NB4 (cell line): ENCODE results near the gene MINAR1.
A peak's percentile ranks its signal among the peaks of the same experiment; 100 is the strongest.

Experiments used
- DNase-seq: peaks from one replicate; pipeline ENCODE4 v3.0.0; 2010; ENCODE audit warnings: low read depth
- H3K4me3 ChIP-seq: one replicate; pipeline ENCODE4 v1.5.1; 2011; ENCODE audit warnings: mild to moderate bottlenecking, low read depth, low read length, moderate library complexity
- MYC ChIP-seq: IDR thresholded peaks from 2 replicates; pipeline ENCODE4 v1.6.1; 2011; ENCODE audit warnings: low read depth, low read length
- POLR2A ChIP-seq: IDR thresholded peaks from 2 replicates; pipeline ENCODE4 v1.6.1; 2011; ENCODE audit warnings: mild to moderate bottlenecking; ENCODE audit not compliant: insufficient read length; ENCODE audit errors: extremely low read depth
- TF ChIP-seq, protein P1 (sequence below): IDR thresholded peaks from 2 replicates; pipeline ENCODE4 v1.6.1; 2011; ENCODE audit warnings: low read depth, low read length
- TF ChIP-seq, protein P2 (sequence below): IDR thresholded peaks from one replicate; pipeline ENCODE4 v1.5.1; 2012; ENCODE audit warnings: low read depth, low read length

Gene MINAR1

DNA sequence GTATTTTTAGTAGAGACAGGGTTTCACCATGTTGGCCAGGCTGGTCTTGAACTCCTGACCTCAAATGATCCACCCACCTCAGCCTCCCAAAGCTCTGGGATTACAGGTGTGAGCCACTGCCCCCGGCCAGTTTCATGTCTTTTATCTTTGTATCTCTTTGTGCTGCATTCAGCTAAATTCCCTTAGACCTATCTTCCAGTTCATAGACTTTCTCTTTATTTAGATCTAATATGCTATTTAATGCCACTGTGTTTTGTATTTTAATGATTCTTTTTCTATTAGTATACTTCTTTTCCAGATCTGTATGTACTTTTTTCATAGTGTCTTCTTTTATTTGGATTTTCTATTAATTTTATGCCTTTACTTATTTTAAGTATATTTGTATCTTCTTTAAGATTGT is 14.9 kb downstream of the MINAR1 start:
- DNase-seq, result no peak
- TF ChIP-seq, protein P1, sequence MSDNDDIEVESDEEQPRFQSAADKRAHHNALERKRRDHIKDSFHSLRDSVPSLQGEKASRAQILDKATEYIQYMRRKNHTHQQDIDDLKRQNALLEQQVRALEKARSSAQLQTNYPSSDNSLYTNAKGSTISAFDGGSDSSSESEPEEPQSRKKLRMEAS, result no peak
- no peak for TF ChIP-seq POLR2A
- no peak overlapping the region for H3K4me3 ChIP-seq

DNA sequence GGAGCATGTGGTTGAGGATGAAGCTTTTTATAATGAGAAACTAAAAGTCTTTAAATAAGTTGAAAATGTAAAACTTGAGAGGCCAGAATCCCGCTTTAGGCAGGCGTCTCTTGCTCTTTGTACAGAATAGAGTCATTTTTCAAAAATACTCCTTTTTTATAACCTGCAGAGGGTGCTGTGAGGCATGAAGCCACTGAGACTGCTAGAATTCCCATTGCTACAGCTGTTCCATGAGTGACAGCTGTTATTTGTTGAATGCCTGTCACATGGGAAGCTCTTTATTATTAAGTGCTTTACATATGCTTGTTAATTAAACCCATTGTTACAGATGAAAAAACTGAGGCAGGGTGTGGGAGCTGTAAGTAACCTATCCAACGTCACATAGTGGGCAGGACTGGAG is 18.5 kb downstream of the MINAR1 start:
- no peak for DNase-seq

DNA sequence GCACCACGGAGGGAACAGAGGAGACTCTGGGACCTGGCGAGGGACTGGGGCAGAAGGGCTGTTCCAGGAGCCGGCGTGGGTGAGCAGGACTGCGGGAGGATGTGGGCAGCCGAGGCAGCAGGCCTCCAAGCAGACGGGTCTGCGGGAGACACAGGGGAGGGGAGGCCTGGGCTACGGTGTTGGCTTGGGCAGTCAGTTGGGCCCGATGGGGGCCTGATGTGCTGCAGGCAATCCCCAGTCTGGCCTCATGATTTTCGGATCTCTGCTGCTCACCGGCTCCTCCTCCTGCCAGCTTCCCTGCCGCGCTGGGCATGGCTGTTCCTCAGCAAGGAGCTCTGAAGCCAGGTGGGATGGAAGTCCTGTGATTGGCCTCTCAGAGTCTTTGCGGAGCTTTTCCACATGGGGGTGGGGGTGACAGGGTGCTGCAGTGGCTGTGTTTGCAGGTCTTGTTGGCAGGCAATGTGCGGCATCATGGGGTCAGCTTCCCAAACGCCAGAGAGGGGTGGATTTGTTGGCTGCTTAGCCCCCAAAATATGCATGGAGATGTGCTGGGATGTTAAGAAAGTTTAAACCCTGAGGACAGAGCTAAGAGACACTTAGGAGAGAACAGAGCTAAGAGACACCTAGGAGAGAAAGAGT is 19.3 kb downstream of the MINAR1 start:
- TF ChIP-seq, protein P1, result no peak
- TF ChIP-seq, protein P2, sequence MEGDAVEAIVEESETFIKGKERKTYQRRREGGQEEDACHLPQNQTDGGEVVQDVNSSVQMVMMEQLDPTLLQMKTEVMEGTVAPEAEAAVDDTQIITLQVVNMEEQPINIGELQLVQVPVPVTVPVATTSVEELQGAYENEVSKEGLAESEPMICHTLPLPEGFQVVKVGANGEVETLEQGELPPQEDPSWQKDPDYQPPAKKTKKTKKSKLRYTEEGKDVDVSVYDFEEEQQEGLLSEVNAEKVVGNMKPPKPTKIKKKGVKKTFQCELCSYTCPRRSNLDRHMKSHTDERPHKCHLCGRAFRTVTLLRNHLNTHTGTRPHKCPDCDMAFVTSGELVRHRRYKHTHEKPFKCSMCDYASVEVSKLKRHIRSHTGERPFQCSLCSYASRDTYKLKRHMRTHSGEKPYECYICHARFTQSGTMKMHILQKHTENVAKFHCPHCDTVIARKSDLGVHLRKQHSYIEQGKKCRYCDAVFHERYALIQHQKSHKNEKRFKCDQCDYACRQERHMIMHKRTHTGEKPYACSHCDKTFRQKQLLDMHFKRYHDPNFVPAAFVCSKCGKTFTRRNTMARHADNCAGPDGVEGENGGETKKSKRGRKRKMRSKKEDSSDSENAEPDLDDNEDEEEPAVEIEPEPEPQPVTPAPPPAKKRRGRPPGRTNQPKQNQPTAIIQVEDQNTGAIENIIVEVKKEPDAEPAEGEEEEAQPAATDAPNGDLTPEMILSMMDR, result no peak
- TF ChIP-seq MYC, result no peak
- DNase-seq, result no peak

More for the DNA sequence above, 18.5 kb downstream of the MINAR1 start:
- H3K4me3 ChIP-seq, result no peak overlapping the region
- TF ChIP-seq, protein P1, result no peak
- TF ChIP-seq, protein P2, result peak; percentile 10

DNA sequence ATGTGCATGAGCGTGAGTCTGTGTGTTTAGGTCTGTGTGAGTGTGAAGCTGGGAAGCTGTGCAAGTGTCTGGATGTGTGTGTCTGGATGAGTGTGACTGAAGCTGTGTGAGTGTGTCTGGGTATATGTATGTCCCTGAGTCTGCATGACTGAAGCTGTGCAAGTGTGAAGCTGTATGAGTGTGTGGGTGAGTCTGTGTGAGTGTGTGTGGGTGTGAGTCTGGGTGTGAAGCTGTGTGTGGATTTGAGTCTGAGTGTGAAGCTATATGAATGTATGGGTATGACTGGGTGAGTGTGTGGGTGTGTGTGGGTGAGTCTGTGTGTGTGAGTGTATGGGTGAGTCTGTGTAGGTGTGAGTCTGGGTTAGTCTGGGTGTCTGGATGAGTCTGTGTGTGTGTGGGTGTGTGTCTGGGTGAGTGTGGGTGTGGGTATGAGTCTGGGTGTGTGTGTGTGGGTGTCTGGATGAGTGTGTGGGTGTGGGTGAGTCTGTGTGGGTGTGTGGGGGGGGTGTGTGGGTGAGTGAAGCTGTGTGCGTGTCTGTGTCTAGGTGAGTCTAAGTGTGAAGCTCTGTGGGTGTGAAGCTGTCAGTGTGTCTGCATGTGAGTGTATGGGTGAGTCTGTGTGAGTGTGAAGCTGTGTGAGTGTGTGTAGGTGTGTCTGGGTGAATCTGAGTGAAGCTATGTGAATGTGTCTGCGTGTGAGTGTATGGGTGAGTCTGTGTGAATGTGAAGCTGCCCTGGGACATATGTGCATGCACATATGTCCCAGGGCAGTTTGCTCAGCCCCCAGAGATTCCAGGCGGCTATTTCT is 20.3 kb downstream of the MINAR1 start:
- TF ChIP-seq, protein P2, result no peak
- TF ChIP-seq POLR2A (no peak), MYC (no peak)
- TF ChIP-seq, protein P1, result no peak
- DNase-seq, result no peak
- no peak overlapping the region for H3K4me3 ChIP-seq

More for the DNA sequence above, 19.3 kb downstream of the MINAR1 start:
- no peak overlapping the region for H3K4me3 ChIP-seq

DNA sequence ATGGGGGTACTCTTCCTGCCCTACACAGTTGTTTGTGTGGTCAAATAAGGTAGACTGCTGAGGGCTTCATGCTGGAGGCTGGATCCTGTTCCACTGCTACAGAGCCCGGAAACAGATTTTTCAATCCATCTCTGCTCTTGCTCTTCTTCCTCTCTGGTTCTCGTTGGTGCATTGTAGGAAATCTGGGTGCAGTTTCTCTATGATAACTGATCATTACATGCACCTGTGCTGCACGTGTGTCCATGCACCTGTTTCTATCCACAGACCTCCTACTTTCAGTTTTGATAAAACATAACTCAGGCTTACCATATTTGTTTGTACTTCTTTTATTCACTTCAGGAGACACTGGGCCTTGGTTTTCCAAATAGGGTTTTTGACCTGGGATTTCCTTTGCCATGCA is 21.3 kb downstream of the MINAR1 start:
- DNase-seq, result no peak
- no peak overlapping the region for H3K4me3 ChIP-seq
- TF ChIP-seq POLR2A (no peak), MYC (no peak)
- TF ChIP-seq, protein P2, result no peak
- TF ChIP-seq, protein P1, result no peak

DNA sequence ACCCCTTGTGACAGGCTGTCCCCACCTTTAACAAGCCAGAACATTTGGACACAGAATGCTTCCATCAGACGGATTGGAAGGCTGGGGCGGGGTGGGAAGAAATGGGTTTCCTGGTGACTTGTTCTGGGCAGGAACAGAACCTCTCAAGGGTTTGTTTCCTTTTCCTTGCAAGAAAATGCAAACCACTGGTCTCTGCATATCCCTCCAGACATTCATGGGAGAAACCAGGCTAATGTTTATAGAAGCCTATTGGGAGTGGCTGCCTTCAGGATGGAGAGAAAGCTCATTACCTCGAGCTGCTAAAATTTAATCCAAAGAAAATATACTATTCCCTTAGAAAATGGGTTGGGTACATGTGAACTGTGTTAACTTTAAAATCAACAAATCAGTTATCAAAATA is 21.9 kb downstream of the MINAR1 start:
- no peak overlapping the region for H3K4me3 ChIP-seq
- no peak for TF ChIP-seq MYC
- TF ChIP-seq, protein P2, result no peak
- TF ChIP-seq POLR2A, result no peak
- no peak for DNase-seq
